Measurements from ENCODE around the gene OR10P1.
"Not testable (repeated sequence)": the region's sequence is repeated elsewhere in the genome, so short reads cannot be mapped to it uniquely, and the experiment has no call there.

Gene OR10P1

DNA sequence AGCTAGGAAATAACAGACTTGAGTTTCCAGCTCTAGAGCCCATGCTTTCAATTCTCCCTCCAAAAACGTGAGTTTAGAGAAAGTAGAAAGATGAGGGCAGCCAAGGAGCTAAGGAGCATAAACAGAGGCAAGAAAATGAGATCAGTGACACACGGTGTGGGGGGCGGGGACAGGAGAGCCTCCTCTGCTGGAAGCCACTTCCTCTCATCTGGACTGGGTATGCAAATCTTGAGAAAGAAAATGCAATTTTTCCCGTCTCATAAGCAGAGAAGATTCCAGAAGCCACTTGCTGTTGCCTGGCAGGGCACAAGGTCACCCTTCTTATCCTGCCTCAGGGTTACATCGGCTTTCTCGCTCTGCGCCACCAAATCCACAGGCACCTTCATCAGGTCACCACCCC lies 6.0 kb downstream of the OR10P1 start:
- Histone ChIP-seq H3K27me3 (no peaks in the 10 kb centered on the region), H3K36me3 (0 out of 22 replicates have a peak, but pooled peaks cover 0 to 4% (median 0%) of the 10 kb centered on the region in 11 experiments), H3K4me3 (peak overlapping the region in 3 of 10 experiments; percentile 7 to 25 (median 16); a peak in 5 of 20 replicates), H4K20me1 (no peaks in the 10 kb centered on the region), H3K4me1 (peaks cover 7 to 85% (median 27%) of the 10 kb centered on the region in 10 experiments), H3K9ac (peak overlapping the region in 6 of 11 experiments; percentile 52 to 76 (median 72); a peak in 12 of 22 replicates), H3K27ac (peak overlapping the region in 9 of 11 experiments; percentile 14 to 95 (median 83); a peak in 17 of 22 replicates), H3K4me2 (peak overlapping the region; percentile 17 to 88 (median 61); a peak in 20 of 22 replicates), H3K9me3 (replicated peaks in 1 of 11) (peaks cover 20 to 43% (median 27%) of the 10 kb centered on the region in 11 experiments)
- peak in 1 of 11 experiments; percentile 2; a peak in 1 of 22 replicates for TF ChIP-seq Cebpa-rat (IDR thresholded peaks at IDR 0.05)

DNA sequence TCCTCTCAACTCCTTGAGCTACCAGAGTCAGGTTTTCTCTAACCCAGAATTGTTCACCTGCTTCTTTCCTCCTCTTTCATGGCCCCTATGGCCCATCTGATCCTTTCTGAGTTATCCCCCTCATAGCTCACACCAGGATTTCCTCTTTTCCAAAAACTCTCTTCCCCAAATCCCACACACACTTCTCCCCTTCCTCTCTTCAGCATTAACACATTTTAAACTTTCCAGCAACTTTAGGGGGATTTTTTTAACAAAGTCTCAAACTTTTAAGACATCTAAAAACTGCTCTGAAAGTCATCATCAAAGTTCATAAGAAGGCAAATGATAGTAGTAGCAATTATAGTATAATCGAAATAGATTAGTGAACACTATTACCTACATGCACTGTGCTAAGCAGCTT lies 7.9 kb downstream of the OR10P1 start:
- Histone ChIP-seq H3K36me3 (0 out of 22 replicates have a peak, but pooled peaks cover 0 to 4% (median 0%) of the 10 kb centered on the region in 11 experiments), H3K27ac (peak overlapping the region in 3 of 11 experiments; percentile 90 to 95 (median 93); a peak in 4 of 22 replicates), H3K4me3 (no peak overlapping the region), H3K9ac (no peak overlapping the region), H3K4me2 (peak overlapping the region in 4 of 11 experiments; percentile 29 to 83 (median 78); a peak in 5 of 22 replicates), H4K20me1 (no peaks in the 10 kb centered on the region), H3K4me1 (peaks cover 7 to 77% (median 27%) of the 10 kb centered on the region in 10 experiments), H3K27me3 (no peaks in the 10 kb centered on the region), H3K9me3 (replicated peaks in 1 of 11) (peaks cover 30 to 59% (median 42%) of the 10 kb centered on the region in 11 experiments)
- no peak for TF ChIP-seq Cebpa-rat (IDR thresholded peaks at IDR 0.05)

DNA sequence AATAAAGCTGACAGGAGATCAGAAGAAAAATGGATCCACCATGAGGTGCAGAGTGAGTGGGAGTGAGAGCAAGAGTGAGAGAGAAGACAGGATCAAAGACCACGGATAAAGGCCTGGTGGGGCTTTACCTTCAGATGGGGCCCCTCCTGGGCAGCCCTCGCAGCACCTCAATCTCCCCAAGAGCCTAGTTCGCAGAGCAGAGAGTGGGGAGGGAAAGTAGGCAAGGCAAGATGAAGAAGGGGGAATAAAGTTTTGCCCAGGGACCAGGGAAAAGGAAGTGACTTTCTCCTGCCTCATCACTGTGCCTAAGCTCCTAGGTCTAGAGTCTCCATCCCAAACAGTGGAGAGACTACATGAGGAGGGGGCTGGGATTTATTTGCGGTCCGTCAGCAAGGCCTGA lies 10.3 kb downstream of the OR10P1 start:
- Histone ChIP-seq H3K27ac (peak overlapping the region in 1 of 11 experiments; percentile 25; a peak in 1 of 22 replicates), H3K36me3 (0 out of 22 replicates have a peak, but pooled peaks cover 0 to 5% (median 0%) of the 10 kb centered on the region in 11 experiments), H3K9ac (no peak overlapping the region), H3K9me3 (replicated peaks in 1 of 11) (peaks cover 54 to 84% (median 65%) of the 10 kb centered on the region in 11 experiments), H3K27me3 (no peaks in the 10 kb centered on the region), H3K4me3 (no peak overlapping the region), H3K4me1 (peaks cover 7 to 73% (median 15%) of the 10 kb centered on the region in 10 experiments), H3K4me2 (peak overlapping the region in 1 of 11 experiments; percentile 11; a peak in 2 of 22 replicates), H4K20me1 (no peaks in the 10 kb centered on the region)
- TF ChIP-seq Cebpa-rat (IDR thresholded peaks at IDR 0.05), result no peak

DNA sequence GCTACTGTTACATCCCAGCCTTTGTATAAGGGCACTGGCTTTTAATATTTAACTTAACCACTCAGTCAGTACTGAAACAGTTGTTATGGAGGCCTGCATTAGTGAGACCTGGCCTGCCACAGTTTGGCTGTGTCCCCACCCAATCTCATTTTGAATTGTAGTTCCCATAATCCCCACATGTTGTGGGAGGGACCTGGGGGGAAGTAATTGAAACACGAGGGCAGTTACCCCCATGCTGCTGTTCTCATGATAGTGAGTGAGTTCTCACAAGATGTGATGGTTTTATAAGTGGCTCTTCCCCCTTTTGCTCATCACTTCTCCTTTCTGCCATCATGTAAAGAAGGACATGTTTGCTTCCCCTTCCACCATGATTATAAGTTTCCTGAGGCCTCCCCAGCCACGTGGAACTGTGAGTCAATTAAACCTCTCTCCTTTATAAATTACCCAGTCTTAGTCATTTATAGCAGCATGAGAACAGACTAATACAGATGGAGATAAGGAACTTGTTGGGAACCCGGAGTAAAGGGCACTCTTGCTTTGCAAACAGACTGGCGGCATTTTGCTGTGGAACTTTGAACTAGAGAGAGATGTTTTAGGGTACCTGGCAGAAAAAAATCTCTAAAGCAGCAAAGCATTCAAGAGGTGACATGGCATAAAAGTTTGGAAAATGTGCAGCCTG lies 14.1 kb downstream of the OR10P1 start:
- Histone ChIP-seq H3K4me1 (peaks cover 0 to 46% (median 0%) of the 10 kb centered on the region in 10 experiments; a peak in 7 of 20 replicates), H3K4me3 (0 out of 20 replicates have a peak overlapping the region, but pooled peaks of 2 of the 10 experiments have one; percentile 3 to 15), H3K9ac (peak overlapping the region in 3 of 11 experiments; percentile 21 to 58 (median 38); a peak in 2 of 22 replicates), H3K4me2 (peak overlapping the region in 3 of 11 experiments; percentile 26 to 56 (median 31); a peak in 4 of 22 replicates), H3K27ac (peak overlapping the region in 6 of 11 experiments; percentile 8 to 87 (median 68); a peak in 11 of 22 replicates), H3K9me3 (replicated peaks in 1 of 11) (peaks cover 48 to 76% (median 67%) of the 10 kb centered on the region in 11 experiments)
- not testable (repeated sequence) for H4K20me1 ChIP-seq, H3K27me3 ChIP-seq, H3K36me3 ChIP-seq

DNA sequence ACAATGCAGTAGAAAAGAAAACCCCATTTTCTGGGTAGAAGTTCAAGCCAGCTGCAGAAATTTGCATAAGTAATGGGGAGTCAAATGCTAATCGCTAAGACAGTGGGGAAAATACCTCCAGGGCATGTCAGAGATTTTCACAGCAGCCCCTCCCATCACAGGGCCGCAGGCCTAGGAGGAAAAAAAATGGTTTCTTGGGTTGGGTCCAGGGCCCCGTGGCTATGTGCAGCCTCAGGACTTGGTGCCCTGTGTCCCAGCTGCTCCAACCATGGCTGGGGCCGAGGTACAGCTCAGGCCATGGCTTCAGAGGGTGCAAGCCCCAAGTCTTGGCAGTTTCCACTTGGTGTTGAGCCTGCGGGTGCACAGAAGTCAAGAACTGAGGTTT lies 14.6 kb downstream of the OR10P1 start:
- Histone ChIP-seq H3K27me3 (no peaks in the 10 kb centered on the region), H3K4me2 (peak overlapping the region in 3 of 11 experiments; percentile 26 to 56 (median 31); a peak in 4 of 22 replicates), H3K4me3 (peak overlapping the region in 3 of 10 experiments; percentile 3 to 44 (median 15); a peak in 2 of 20 replicates), H3K9ac (0 out of 22 replicates have a peak overlapping the region, but pooled peaks of 1 of the 11 experiments have one; percentile 6), H3K4me1 (peaks cover 0 to 41% (median 0%) of the 10 kb centered on the region in 10 experiments; a peak in 7 of 20 replicates), H3K27ac (peak overlapping the region in 6 of 11 experiments; percentile 8 to 87 (median 66); a peak in 9 of 22 replicates), H3K9me3 (replicated peaks in 1 of 11) (peaks cover 43 to 71% (median 62%) of the 10 kb centered on the region in 11 experiments), H4K20me1 (no peaks in the 10 kb centered on the region), H3K36me3 (0 out of 22 replicates have a peak, but pooled peaks cover 0 to 5% (median 0%) of the 10 kb centered on the region in 11 experiments)
- no peak for TF ChIP-seq Cebpa-rat (IDR thresholded peaks at IDR 0.05)

DNA sequence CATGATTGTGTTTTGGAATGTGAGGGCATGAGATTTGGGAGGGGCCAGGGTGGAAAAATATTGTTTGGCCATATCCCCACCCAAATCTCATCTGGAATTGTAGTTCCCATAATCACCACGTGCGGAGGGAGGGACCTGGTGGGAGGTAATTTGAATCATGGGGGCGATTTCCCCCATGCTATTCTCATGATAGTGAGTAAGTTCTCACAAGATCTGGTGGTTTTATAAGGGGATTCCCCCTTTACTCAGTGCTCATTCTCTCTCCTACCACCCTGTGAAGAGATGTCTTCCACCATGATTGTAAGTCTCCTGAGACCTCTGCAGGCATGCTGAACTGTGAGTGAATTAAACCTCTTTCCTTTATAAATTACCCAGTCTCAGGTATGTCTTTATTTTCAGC lies 15.7 kb downstream of the OR10P1 start:
- Histone ChIP-seq H3K36me3 (0 out of 22 replicates have a peak, but pooled peaks cover 0 to 5% (median 0%) of the 10 kb centered on the region in 11 experiments), H3K9ac (no peak overlapping the region), H3K27me3 (no peaks in the 10 kb centered on the region), H3K4me3 (no peak overlapping the region), H4K20me1 (no peaks in the 10 kb centered on the region), H3K9me3 (replicated peaks in 1 of 11) (peaks cover 32 to 60% (median 51%) of the 10 kb centered on the region in 11 experiments), H3K4me2 (peak overlapping the region in 2 of 11 experiments; percentile 26 to 56; a peak in 2 of 22 replicates), H3K27ac (peak overlapping the region in 2 of 11 experiments; percentile 79 to 87; a peak in 6 of 22 replicates), H3K4me1 (peaks cover 0 to 30% (median 0%) of the 10 kb centered on the region in 10 experiments; a peak in 7 of 20 replicates)
- no peak for TF ChIP-seq Cebpa-rat (IDR thresholded peaks at IDR 0.05)

DNA sequence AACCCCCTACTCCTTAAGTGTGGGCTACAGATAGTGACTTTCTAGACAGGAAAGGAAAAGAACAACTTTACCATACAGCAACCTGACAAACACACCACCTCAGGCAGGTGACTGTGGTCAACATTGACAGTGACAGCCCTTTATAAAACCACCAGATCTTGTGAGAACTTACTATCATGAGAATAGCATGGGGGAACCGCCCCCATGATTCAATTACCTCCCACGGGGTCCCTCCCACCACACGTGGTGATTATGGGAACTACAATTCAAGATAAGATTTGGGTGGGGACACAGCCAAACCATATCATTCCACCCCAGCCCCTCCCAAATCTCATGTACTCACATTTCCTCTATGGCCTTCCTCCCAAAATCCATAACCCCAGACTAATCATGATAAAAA lies 16.3 kb downstream of the OR10P1 start:
- Histone ChIP-seq H3K4me3 (0 out of 20 replicates have a peak overlapping the region, but pooled peaks of 1 of the 10 experiments have one; percentile 21), H3K9me3 (replicated peaks in 1 of 11) (peaks cover 32 to 56% (median 49%) of the 10 kb centered on the region in 11 experiments), H4K20me1 (no peaks in the 10 kb centered on the region), H3K4me2 (no peak overlapping the region), H3K9ac (no peak overlapping the region), H3K27ac (peak overlapping the region in 1 of 11 experiments; percentile 87; a peak in 1 of 22 replicates), H3K27me3 (no peaks in the 10 kb centered on the region), H3K4me1 (peaks cover 0 to 30% (median 0%) of the 10 kb centered on the region in 10 experiments; a peak in 7 of 20 replicates), H3K36me3 (0 out of 22 replicates have a peak, but pooled peaks cover 0 to 5% (median 0%) of the 10 kb centered on the region in 11 experiments)
- no peak for TF ChIP-seq Cebpa-rat (IDR thresholded peaks at IDR 0.05)

DNA sequence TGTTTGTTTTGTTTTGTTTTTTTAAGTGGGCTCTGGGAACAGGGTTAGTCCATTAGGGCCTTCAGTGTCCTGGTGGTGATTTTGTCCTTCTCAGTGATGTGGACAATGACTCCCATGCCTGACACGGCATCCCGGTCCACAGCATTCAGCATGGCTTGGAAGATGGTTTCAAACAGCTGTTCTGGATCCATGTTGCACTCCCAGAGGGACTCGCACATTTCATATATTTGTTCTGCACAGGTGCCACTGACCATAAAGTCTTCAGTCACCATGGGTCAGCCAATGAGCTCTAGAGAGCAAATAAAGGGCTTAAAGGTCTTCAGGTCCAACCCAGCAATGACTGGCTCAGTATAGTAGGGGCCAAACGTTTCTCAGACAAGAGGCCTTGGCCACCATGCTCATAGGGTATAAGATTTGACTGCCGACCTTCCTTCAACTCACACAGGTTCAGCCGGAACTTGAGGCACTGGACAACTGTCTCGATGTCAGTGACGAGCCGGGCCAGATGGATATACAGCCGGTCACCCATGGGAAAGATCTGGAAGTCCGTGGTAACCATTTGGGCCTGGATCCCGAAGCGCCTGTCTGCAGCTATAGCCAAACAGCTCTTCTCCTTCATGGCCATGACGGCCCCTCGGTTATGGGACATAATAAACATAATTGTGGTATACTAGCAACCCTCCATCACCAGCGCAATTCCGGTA lies 18.0 kb downstream of the OR10P1 start:
- Histone ChIP-seq H3K36me3 (0 out of 22 replicates have a peak, but pooled peaks cover 0 to 4% (median 0%) of the 10 kb centered on the region in 11 experiments), H3K27ac (no peak overlapping the region), H3K9me3 (replicated peaks in 1 of 11) (peaks cover 23 to 41% (median 34%) of the 10 kb centered on the region in 11 experiments), H4K20me1 (no peaks in the 10 kb centered on the region), H3K4me2 (no peak overlapping the region), H3K9ac (no peak overlapping the region), H3K27me3 (no peaks in the 10 kb centered on the region), H3K4me3 (no peak overlapping the region), H3K4me1 (peaks cover 0 to 30% (median 0%) of the 10 kb centered on the region in 10 experiments; a peak in 8 of 20 replicates)
- TF ChIP-seq Cebpa-rat (IDR thresholded peaks at IDR 0.05), result no peak

Data from BLaER1 treated with 17β-estradiol and CSF1 and Interleukin-3, amounts not matched to agents 10 nM and 100 nM (cell line).